ENCODE measurements around the gene OCLN. TPM values are rescaled to one million over a fixed set of nuclear protein-coding genes. Genes with fewer than 3 reads are reported as not detected.

Gene OCLN
- total and polyA plus RNA-seq, 9 of the 15 experiments (the other 6 are each of a cell fraction or from before 2014, with no cell fraction given): 0.05 to 0.29 (median 0.15) TPM

DNA sequence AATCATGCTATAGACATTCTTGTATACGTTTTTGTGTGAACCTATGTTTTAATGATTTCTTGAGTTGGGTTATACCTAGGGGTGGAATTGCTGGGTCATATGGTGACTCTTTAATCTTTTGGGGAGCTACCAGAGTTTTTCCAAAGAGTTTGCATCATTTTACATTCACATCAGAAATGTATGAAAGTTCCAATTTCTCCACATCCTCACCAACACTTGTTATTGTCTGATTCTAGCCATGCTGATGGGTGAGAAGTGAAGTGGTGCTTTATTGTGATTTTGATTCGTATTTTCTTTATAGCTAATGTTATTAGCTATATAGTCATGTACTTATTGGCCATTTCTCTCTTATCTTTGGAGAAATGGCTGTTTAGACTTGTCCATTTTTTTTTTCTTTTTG is 18.1 kb downstream of the OCLN start:
- Histone ChIP-seq H3K36me3 (ENCODE audit: control insufficient read depth, insufficient read depth, low read length) (no peaks in the 10 kb centered on the region), H3K27ac (ENCODE audit: extremely low read depth, low read depth, low read length) (no peak overlapping the region), H3K27me3 (ENCODE audit: control insufficient read depth in 2 of 2, insufficient read depth in 2 of 2, low read length in 2 of 2) (peaks cover 3 to 5% of the 10 kb centered on the region in 2 experiments; a peak in 2 of 5 replicates), H3K9me3 (replicated peaks; ENCODE audit: control insufficient read depth, insufficient read depth, low read depth, low read length) (no peaks in the 10 kb centered on the region), H3K9ac (ENCODE audit: insufficient read depth in 1 of 2, low read depth in 2 of 2, low read length in 2 of 2) (no peak overlapping the region), H3K4me3 (no peak overlapping the region), H3K4me2 (ENCODE audit: insufficient read depth, low read length) (no peak overlapping the region), H4K20me1 (replicated peaks; ENCODE audit: control insufficient read depth, insufficient read depth, low read length) (no peaks in the 10 kb centered on the region), H3K4me1 (replicated peaks in 1 of 2; ENCODE audit: control insufficient read depth in 2 of 2, insufficient read depth in 2 of 2, low read length in 2 of 2) (no peaks in the 10 kb centered on the region; a peak in 1 of 5 replicates), H3K79me2 (ENCODE audit: control insufficient read depth, insufficient read depth, low read length) (no peaks in the 10 kb centered on the region), H2AFZ (ENCODE audit: low read depth, low read length) (no peak overlapping the region), H3K9me1 (ENCODE audit: control insufficient read depth, insufficient read depth, low read length) (peaks cover 3% of the 10 kb centered on the region)
- BruUV-seq (replicated peaks): no TSS peak
- DNase-seq (ENCODE audit: extremely low read depth in 1 of 4, low spot score in 3 of 4) (no peak), ATAC-seq (no peak), FAIRE-seq (no peak)
- POLR2A ChIA-PET: interaction anchor here (0.6 to 1.3 kb wide), 2 partner anchors 19 to 212 kb away, joined by 3 to 5 read pairs; no protein-coding TSS in a partner anchor
- intact Hi-C loops (cut with micrococcal nuclease): no loop called here
- WGBS (ENCODE audit: insufficient coverage, low coverage, missing lambda C conversion rate): 4% methylated on average over 2 of the region's 2 CpGs
- CTCF ChIA-PET (ENCODE audit: low intra/inter-chr PET ratio): no interaction called here
- in situ Hi-C loops (cut with MboI): no loop called here
- TF ChIP-seq ZNF133 (CRISPR knock-in tag; IDR thresholded peaks at IDR 0.05) (no peak), RHOXF2B (CRISPR knock-in tag; conservative IDR thresholded peaks at IDR 0.05) (no peak), TEAD1 (CRISPR knock-in tag; IDR thresholded peaks at IDR 0.05) (no peak), SRSF7 (optimal IDR thresholded peaks at IDR 0.05; ENCODE audit: low read depth, low read length) (no peak), POU5F1 (IDR thresholded peaks at IDR 0.05; ENCODE audit: borderline replicate concordance, low read depth, low read length, partially characterized antibody) (no peak), GABPA (tag; conservative IDR thresholded peaks at IDR 0.05; ENCODE audit: low read depth) (no peak), SMAD4 (CRISPR knock-in tag; conservative IDR thresholded peaks at IDR 0.05) (no peak), MEIS2 (IDR thresholded peaks at IDR 0.05; ENCODE audit: partially characterized antibody) (no peak), IFI16 (CRISPR knock-in tag; IDR thresholded peaks at IDR 0.05) (no peak), KHSRP (IDR thresholded peaks at IDR 0.05) (no peak)
- TF ChIP-seq, protein P1, sequence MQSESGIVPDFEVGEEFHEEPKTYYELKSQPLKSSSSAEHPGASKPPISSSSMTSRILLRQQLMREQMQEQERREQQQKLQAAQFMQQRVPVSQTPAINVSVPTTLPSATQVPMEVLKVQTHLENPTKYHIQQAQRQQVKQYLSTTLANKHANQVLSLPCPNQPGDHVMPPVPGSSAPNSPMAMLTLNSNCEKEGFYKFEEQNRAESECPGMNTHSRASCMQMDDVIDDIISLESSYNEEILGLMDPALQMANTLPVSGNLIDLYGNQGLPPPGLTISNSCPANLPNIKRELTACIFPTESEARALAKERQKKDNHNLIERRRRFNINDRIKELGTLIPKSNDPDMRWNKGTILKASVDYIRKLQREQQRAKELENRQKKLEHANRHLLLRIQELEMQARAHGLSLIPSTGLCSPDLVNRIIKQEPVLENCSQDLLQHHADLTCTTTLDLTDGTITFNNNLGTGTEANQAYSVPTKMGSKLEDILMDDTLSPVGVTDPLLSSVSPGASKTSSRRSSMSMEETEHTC (IDR thresholded peaks at IDR 0.05): no peak
- TF ChIP-seq, protein P2, sequence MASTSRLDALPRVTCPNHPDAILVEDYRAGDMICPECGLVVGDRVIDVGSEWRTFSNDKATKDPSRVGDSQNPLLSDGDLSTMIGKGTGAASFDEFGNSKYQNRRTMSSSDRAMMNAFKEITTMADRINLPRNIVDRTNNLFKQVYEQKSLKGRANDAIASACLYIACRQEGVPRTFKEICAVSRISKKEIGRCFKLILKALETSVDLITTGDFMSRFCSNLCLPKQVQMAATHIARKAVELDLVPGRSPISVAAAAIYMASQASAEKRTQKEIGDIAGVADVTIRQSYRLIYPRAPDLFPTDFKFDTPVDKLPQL (IDR thresholded peaks at IDR 0.05; ENCODE audit: extremely low read depth, insufficient read length): no peak
- TF ChIP-seq, protein P3, sequence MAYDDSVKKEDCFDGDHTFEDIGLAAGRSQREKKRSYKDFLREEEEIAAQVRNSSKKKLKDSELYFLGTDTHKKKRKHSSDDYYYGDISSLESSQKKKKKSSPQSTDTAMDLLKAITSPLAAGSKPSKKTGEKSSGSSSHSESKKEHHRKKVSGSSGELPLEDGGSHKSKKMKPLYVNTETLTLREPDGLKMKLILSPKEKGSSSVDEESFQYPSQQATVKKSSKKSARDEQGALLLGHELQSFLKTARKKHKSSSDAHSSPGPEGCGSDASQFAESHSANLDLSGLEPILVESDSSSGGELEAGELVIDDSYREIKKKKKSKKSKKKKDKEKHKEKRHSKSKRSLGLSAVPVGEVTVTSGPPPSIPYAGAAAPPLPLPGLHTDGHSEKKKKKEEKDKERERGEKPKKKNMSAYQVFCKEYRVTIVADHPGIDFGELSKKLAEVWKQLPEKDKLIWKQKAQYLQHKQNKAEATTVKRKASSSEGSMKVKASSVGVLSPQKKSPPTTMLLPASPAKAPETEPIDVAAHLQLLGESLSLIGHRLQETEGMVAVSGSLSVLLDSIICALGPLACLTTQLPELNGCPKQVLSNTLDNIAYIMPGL (CRISPR knock-in tag; IDR thresholded peaks at IDR 0.05): no peak
- TF ChIP-seq, protein P4, sequence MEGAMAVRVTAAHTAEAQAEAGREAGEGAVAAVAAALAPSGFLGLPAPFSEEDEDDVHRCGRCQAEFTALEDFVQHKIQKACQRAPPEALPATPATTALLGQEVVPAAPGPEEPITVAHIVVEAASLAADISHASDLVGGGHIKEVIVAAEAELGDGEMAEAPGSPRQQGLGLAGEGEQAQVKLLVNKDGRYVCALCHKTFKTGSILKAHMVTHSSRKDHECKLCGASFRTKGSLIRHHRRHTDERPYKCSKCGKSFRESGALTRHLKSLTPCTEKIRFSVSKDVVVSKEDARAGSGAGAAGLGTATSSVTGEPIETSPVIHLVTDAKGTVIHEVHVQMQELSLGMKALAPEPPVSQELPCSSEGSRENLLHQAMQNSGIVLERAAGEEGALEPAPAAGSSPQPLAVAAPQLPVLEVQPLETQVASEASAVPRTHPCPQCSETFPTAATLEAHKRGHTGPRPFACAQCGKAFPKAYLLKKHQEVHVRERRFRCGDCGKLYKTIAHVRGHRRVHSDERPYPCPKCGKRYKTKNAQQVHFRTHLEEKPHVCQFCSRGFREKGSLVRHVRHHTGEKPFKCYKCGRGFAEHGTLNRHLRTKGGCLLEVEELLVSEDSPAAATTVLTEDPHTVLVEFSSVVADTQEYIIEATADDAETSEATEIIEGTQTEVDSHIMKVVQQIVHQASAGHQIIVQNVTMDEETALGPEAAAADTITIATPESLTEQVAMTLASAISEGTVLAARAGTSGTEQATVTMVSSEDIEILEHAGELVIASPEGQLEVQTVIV (CRISPR knock-in tag; IDR thresholded peaks at IDR 0.05; ENCODE audit: borderline replicate concordance): no peak
- TF ChIP-seq, protein P5, sequence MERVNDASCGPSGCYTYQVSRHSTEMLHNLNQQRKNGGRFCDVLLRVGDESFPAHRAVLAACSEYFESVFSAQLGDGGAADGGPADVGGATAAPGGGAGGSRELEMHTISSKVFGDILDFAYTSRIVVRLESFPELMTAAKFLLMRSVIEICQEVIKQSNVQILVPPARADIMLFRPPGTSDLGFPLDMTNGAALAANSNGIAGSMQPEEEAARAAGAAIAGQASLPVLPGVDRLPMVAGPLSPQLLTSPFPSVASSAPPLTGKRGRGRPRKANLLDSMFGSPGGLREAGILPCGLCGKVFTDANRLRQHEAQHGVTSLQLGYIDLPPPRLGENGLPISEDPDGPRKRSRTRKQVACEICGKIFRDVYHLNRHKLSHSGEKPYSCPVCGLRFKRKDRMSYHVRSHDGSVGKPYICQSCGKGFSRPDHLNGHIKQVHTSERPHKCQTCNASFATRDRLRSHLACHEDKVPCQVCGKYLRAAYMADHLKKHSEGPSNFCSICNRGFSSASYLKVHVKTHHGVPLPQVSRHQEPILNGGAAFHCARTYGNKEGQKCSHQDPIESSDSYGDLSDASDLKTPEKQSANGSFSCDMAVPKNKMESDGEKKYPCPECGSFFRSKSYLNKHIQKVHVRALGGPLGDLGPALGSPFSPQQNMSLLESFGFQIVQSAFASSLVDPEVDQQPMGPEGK (CRISPR knock-in tag; IDR thresholded peaks at IDR 0.05; ENCODE audit: borderline replicate concordance): no peak

Data from K562 (cell line).